HG03378 (cell line): ENCODE data around the gene RSPH3.
"Not testable (repeated sequence)": the region's sequence is repeated elsewhere in the genome, so short reads cannot be mapped to it uniquely, and the experiment has no call there.

Experiments used
- ATAC-seq: cut with Tn5 transposase; IDR thresholded peaks from one replicate; pipeline ENCODE4 v1.9.1; 2021; ENCODE audit warnings: mild to moderate bottlenecking, moderate library complexity; ENCODE audit not compliant: unreplicated experiment

Gene RSPH3

GRCh38 chr6:159025224-159025623 lies 25.2 kb upstream of the RSPH3 start:
- not testable (repeated sequence) for ATAC-seq

- no peak for ATAC-seq
Observed at GRCh38 chr6:159023893-159024292, 23.9 kb upstream of the RSPH3 start.

GRCh38 chr6:159020011-159020410 lies 20.0 kb upstream of the RSPH3 start:
- no peak for ATAC-seq

- peak; percentile 50 for ATAC-seq
Observed at GRCh38 chr6:159017757-159018559, 18.0 kb upstream of the RSPH3 start.

- no peak for ATAC-seq
Observed at GRCh38 chr6:159014406-159014805, 14.4 kb upstream of the RSPH3 start.

GRCh38 chr6:159013229-159013628 lies 13.2 kb upstream of the RSPH3 start:
- ATAC-seq, result no peak

GRCh38 chr6:159012201-159012600 lies 12.2 kb upstream of the RSPH3 start:
- no peak for ATAC-seq

- not testable (repeated sequence) for ATAC-seq
Observed at GRCh38 chr6:159010037-159010612, 10.1 kb upstream of the RSPH3 start.

- ATAC-seq, result no peak
Observed at GRCh38 chr6:159008656-159009288, 8.8 kb upstream of the RSPH3 start.

- no peak for ATAC-seq
Observed at GRCh38 chr6:159007510-159007909, 7.5 kb upstream of the RSPH3 start.

GRCh38 chr6:159005436-159005835 lies 5.4 kb upstream of the RSPH3 start:
- ATAC-seq, result no peak

GRCh38 chr6:159004592-159004991 lies 4.6 kb upstream of the RSPH3 start:
- no peak for ATAC-seq

- no peak for ATAC-seq
Observed at GRCh38 chr6:159002432-159003155, 2.6 kb upstream of the RSPH3 start.

GRCh38 chr6:158999154-158999665 lies 792 bp downstream of the RSPH3 start:
- peak; percentile 22 for ATAC-seq

- ATAC-seq, result no peak
Observed at GRCh38 chr6:158996856-158997255, 3.1 kb downstream of the RSPH3 start.

- ATAC-seq, result no peak
Observed at GRCh38 chr6:158993639-158994038, 6.4 kb downstream of the RSPH3 start.

- ATAC-seq, result no peak
Observed at GRCh38 chr6:158991017-158991723, 8.8 kb downstream of the RSPH3 start.

- ATAC-seq, result not testable (repeated sequence)
Observed at GRCh38 chr6:158989711-158990110, 10.3 kb downstream of the RSPH3 start.

- ATAC-seq, result no peak
Observed at GRCh38 chr6:158988477-158988876, 11.5 kb downstream of the RSPH3 start.

- ATAC-seq, result no peak
Observed at GRCh38 chr6:158987657-158988056, 12.3 kb downstream of the RSPH3 start.

GRCh38 chr6:158978757-158979156 lies 21.2 kb downstream of the RSPH3 start:
- ATAC-seq, result no peak
